HG03135 (cell line): ENCODE data around the gene GOLPH3.
"Not testable (repeated sequence)": the region's sequence is repeated elsewhere in the genome, so short reads cannot be mapped to it uniquely, and the experiment has no call there.

Experiments used
- ATAC-seq: cut with Tn5 transposase; IDR thresholded peaks from one replicate; pipeline ENCODE4 v1.9.1; 2021; ENCODE audit warnings: mild to moderate bottlenecking, moderate library complexity; ENCODE audit not compliant: unreplicated experiment

Gene GOLPH3

DNA sequence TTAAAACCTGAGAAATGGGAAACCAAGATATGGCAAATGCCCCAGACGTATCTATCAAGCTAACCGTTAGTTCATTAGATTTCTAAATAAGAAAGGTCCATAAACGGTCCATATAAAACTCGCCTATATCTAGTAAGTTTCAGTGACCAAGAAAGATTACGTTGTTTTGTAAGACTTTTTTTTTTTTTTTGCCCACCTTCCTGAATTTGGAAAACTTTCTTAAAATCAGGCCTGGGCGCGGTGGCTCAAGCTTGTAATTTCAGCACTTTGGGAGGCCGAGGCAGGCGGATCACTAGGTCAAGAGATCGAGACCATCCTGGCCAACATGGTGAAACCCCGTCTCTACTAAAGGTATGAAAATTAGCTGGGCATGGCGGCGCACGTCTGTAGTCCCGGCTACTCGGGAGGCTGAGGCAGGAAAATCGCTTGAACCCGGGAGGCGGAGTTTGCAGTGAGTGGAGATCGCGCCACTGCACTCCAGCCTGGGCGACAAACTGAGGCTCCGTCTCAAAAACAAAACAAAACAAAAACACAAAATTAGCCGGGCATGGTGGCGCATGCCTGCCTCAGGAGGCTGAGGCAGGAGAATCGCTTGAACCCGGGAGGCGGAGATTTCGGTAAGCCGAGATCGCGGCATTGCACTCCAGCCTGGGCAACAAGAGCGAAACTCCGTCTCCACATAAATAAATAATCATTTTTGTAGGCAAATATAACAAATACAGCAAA lies 1.8 kb downstream of the GOLPH3 start:
- ATAC-seq = not testable (repeated sequence)

DNA sequence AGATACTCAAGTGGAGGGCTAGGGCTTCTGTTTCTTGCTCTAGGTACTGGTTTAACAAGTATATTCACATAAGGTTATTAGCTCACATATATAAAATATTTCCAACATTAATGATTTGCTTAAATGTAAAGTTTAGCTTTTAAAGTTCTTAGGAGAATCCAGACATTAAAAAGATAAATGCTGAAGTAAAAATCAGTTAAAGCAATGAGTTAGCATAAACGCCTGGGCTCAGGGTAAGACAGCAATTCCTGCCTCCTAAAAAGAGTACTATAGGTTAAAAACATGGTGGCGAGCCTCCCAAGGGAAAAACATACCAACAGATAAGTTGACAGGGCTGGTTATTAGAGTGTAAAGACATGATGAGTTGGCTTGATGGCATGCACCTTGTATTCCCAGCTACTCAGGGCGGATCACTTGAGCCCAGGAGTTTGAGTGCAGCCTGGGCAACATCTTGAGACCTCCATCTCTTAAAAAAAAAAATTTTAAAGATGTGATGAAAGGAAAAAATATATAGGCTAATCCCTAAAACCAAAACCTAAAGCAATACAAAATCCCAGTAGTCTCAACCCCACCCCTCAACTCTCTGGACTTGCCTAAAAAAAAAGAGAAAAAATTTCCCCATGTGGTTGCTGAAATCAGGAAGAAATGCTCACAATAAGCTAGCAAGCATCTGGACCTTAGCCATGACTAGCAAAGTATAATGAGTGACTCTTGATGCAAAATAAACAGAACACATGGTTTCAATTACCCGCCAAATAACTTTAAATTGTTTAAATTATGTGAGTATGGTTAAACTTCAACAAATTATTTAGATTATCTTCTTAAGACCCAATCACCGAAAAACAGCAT lies 3.6 kb downstream of the GOLPH3 start:
- no peak for ATAC-seq

DNA sequence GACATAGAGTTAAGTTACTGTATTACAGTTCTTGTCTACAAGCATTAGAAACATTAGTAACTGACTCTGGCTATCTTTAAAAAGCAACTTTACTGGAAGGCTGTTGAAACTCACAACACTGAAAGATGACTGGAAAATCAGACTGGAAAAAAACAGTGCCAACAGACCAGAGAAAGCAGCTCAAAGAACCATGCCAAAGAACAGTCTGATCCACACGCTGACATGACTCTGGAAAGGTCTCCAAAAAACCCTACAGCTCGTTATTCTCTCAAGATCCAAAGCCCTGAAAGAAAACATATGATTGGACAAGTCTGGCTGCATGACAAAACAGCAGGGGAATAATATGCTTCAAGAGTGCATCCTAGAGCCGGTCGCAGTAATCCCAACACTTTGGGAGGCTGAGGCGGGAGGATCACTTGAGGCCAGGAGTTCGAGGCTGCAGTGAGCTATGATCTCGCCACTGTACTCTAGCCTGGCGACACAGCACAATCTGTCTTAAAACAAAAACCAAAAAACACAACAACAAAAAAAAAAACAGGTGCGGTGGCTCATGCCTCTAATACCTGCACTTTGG lies 5.6 kb downstream of the GOLPH3 start:
- ATAC-seq = no peak

DNA sequence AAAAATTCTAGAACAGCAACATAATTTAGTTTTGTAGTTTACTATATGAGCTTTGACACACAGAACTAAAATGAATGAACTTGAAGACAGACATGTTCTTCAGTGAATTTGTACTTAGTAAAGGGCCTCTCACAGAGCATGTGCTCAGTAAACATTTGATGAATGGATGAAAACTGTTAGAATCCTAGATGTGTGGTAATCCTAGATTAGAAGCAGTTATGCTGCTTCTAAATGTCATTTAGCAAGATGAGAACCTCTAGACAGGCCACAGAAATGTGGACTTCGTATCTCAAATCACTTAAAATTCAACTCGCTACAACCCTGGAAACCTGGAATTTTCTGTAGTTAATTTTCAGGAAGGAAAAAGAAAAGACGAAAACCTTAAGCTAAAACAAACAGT lies 8.5 kb downstream of the GOLPH3 start:
- ATAC-seq = no peak

DNA sequence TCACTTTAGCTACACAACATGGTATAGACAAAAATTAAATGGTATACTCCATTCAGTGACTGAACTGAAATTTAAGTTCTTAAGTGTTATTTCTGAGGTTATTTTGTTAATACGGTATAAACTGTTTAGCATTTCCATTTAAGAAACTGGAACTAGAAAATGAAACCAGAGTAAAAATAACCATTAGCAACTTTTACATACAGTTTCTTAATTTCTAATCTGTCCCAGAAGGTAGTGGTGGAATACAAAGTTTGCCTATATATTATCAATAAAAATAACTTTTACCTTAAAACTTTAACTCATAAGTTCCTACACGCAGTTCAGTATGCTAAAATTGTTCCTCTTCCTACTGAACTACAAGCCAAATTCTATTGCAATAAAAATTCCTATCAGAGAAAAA lies 10.3 kb downstream of the GOLPH3 start:
- peak; percentile 68 for ATAC-seq

DNA sequence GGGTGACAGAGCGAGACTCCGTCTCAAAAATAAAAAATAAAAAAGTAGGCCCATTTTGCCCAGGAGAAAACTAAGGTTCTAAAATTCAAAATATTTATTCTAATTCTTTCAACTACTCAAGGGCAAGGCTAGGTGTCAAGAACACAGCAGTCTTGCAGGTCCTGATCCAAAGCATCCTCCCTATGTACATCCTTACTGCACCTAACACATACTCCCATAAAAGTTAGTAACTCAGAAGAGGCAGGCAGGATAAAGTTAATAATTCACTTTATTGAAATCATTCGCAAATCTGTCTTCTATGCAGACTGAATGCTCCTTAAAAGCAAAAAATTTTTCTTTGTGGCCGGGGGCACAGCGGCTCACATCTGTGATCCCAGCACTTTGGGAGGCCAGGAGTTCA lies 11.1 kb downstream of the GOLPH3 start:
- ATAC-seq = no peak

DNA sequence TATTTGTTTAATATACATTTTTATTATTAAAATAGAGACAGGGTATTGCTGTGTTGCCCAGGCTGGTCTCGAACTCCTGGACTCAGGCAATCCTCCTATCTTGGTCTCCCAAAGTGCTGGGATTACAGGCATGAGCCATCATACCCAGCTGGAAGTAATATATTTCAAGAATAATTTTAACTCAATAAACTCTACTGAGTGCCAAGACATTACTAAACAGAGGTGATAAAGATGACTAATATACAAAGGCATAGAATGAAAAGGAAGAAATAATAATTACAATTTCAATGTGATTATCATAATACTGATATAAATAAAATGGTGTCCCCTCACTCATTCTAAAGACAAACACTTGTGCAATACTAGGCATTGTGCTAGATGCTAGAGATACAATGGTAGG lies 13.9 kb downstream of the GOLPH3 start:
- no peak for ATAC-seq

DNA sequence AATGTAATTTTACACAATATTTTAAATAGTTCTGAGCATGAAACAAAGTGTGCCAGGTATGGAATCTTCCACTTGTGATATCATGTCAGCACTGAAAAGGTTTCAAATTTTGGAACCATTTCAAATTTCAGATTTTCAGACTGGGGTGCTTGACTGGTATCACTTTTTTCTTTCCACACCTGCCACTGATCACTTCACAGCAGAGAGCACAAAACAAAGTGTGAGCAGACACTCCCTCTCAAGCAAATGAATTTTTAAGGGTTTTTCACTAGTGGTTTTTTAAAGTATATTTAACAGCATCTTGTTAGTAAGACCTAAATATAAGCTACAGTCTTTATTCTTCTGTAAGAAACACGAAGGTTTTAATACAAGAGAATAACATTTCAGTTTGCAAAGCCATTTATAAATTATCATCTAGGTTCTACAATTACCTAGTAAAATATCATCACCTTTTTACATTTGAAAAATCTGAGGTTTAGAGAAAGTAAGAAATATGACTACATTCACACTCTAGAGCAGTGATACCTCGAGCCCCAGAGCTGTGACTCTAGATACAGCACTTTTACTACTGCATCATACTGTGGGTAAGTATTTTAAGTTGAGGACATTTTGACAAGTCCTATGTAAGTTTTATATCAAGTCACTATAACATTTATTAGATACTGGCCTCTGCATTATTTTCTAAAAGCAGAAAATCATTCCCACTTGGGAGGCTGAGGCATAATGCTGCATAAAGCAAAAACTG lies 14.6 kb downstream of the GOLPH3 start:
- no peak for ATAC-seq

DNA sequence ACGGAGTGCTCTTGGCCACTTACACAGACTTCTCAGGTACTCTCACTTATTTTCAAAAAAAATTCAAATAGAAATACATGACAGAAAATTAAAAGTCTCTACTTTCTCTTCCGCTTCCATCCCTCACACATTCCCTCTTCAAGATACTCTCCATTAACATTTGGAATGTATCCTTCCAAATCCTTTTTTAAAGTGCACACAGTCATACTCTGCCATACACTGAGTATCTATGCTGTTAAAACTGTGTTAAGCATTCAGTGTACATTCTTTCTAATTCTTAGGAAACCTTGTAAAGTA lies 15.5 kb downstream of the GOLPH3 start:
- ATAC-seq = no peak

DNA sequence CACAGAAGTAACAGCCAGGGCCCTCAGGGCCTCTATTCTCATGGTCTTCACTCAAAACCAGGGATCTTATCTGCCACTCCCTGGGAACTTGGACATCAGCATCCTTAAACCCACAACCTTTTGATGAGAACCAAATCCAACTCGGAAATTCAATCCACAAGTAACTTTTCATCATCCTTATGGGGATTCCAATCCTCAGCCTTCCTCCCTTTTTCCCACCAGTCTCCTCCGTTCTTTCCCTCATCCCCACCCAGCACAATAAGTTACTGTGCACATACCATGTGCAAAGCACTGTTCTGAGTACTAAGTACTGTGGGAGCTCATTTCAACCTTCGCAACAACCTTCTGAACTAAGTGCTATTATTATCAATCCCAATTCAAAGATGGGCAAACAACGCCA lies 17.0 kb downstream of the GOLPH3 start:
- ATAC-seq = no peak

DNA sequence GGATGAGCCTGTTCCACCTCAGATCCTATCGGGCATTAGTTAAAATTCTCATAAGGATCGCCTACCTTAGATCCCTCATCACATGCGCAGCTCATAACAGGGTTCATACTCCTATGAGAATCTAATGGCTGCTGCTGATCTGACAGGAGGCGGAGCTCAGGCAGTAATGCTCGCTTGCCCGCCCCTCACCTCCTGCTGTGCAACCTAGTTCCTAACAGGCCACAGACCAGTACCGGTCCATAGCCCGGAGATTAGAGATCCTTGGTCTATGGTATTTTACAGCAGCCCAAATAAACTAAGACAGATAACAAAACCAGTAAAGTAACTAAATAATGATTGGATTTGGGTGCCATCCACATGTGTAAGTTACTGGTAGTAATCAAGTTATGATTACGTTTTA lies 17.5 kb downstream of the GOLPH3 start:
- no peak for ATAC-seq

DNA sequence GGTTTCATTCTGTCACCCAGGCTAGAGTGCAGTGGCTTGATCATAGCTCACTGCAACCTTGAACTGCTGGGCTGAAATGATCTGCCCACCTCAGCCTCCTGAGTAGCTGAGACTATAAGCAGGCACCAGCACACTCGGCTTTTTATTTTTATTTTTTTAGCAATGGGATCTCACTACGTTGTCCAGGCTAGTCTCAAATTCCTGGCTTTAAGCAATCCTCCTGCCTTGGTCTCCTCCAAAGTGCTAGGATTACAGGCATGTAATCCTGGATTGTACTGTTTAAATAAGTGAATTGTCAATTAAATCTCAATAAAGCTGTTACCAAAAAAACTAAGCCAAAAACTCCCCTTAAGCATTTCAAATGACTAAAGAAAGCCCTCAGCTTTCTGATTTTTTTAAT lies 18.9 kb downstream of the GOLPH3 start:
- ATAC-seq = no peak

DNA sequence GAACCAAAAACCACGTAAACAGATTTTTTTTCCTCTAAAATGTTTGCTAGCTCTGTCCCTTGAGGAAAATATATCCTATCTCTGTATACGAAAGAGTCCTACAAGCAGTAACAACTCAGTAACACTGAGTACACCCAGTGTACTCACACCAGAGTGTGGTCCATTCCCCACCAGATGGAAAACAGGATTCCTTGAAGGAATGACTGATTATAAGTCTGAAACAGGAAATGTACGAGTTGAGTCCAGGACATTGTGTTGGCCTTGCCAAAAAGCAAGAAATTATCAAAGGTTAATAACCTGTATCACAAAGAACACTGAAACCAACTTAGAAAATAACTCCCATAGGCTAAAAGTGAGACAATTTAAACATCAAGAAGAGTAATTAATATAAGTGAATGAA lies 20.4 kb downstream of the GOLPH3 start:
- no peak for ATAC-seq

DNA sequence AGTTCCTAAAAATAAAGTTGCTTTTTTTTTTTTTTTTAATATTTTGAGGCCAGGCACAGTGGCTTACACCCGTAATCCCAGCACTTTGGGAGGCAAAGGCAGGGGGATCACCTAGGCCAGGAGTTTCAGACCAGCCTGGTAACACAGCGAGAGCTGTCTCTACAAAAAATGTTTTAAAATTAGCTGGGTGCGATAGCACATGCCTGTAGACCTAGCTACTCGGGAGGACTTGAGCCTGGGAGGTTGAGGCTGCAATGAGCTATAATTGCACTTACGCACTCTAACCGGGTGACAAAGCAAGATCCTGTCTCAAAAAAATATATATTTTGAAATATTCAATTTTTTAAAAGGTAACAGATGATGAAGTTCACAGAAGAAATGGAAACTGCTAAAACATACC lies 22.9 kb downstream of the GOLPH3 start:
- no peak for ATAC-seq

DNA sequence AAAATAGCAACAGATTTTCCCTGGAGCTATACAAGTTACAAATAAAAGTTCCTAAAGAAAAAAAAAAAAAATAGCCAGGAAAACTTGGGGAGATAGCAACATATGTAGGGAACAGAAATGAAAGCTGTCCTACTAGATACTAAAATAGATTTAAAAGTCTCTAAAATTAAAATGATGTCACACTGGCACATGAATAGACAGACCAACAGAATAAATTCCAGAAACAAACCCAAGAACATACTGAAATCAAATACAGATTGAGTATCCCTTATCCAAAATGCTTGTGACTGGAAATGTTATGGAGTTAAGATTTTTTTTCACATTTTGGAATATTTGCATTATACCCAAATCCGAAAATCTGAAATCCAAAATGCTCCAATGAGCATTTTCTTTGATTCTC lies 23.8 kb downstream of the GOLPH3 start:
- no peak for ATAC-seq

DNA sequence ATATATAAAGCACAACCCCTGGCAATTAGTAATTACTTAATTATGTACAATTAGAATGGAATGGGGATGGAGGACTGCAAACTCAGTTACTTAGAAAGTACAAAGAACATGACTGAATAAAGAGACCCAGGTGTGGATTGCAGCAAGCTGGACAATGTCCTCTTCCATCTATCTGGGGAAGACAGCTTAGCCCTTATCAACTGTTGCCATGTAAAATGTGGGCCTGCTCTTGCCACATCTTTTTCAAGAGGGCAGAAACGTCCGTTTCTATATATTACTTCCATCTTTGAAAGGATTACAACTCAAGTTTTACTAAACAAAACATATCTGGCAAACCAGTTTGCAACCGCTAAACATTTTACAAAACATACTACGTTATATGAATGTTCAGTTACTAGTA lies 26.2 kb downstream of the GOLPH3 start:
- ATAC-seq = no peak

DNA sequence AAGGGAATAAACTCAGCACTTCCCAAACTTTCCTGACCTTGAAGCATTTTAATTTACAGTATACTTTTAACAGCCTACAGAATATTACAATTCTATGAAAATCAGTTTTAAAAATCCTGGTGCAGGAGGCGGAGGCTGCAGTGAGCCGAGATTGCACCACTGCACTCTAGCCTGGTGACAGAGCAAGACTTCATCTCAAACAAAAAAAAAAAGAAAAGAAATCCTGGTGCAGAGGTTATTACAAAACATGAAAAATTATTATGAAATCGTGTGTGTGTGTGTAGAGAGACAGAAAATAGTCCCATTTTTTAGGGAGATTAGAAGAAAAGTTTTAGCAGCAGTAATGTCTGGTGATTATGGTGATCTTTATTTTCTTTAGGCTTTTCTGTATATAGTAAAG lies 26.9 kb downstream of the GOLPH3 start:
- no peak for ATAC-seq

DNA sequence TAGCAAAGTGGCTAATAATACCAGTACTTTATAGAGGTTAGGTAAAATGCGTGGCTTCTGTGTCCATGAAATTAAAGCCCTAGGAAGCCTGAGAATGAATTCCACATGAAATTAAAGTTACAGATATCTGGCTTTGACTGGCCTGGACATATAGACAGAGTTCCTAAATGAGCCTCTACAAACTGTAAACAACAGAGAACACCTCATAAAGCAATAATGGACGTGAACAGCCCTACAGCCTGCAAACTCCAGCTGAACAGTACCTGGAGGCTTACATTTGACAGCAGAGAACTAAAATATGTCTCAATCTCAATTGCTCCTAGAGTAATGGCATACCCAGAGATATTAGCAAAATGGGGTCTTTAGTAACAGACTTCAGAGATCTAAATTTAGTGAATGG lies 28.7 kb downstream of the GOLPH3 start:
- ATAC-seq = no peak

DNA sequence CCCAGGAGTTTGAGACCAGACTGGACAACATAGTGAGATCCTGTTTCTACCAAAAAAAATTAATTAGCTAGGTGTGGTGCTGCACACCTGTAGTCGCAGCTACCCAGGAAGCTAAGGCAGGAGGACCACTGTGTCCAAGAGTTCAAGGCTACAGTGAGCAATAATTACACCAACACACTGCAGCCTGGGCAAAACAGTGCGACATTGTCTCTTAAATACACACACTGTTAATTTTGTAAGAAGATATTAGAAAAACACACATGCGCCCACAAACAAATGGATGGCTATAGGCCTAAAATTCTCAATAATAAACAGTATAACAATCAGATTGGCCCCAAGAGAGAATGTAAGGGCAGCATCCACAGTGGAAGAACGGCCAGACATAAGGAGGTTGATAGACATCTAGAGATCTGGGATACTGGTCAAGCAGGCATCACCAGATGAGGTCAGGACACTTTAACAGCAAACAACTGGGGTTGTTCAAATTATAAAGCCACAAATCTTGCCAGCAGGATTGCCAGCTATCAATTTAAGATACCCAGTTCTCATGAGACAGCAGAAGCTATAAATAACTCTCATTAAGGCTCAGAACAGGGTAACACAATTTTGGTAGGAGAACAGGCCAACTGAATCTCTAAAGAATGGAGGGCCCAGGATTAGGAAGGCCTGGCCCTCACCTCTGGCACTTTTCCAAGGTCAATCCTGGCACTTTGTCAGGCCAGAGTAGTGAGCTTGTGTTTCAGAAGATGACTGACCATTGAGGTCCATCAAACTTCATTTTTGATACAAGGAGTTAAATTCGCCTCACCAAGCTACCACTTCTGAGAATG lies 29.5 kb downstream of the GOLPH3 start:
- ATAC-seq = no peak

DNA sequence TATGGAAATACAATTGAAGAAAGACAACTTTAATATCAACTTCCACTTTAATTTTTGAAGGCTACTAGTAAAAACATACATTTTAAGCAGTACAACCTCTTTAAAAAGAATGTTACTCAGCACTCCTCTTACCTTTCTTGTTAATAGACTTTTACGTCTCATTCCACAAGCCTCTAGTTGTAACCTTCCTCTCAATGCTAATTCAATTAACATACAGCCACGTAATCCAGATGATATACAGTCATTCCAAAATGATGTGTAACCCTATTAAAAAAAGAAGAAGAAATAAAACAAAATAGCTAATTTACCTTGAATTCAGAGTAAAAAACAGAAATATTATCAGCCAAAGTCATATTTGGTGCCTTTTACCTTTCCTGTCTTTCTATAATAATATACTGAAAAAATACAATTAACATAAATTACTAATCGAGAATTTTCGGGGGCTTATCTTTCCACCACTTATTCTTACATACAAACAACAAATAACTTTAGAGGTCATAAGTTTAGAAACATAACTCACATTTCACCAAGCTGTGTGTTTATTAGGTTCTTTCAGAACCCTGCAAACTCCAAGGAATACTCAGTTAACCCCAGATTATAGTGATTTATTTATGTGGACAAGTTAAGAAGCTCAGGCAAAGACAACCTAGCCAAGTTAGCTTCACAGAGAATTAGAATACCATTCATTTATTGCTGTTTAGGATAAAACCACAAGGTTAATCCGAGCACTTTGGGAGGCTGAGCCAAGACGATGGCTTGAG lies 30.3 kb downstream of the GOLPH3 start:
- ATAC-seq = no peak
